ENCODE results near the gene TNRC18. TPM values are rescaled to one million over a fixed set of nuclear protein-coding genes. Genes with fewer than 3 reads are reported as not detected.

Gene TNRC18
- polyA plus RNA-seq, 3 donors: 0.64 to 49.9 (median 0.70) TPM

DNA sequence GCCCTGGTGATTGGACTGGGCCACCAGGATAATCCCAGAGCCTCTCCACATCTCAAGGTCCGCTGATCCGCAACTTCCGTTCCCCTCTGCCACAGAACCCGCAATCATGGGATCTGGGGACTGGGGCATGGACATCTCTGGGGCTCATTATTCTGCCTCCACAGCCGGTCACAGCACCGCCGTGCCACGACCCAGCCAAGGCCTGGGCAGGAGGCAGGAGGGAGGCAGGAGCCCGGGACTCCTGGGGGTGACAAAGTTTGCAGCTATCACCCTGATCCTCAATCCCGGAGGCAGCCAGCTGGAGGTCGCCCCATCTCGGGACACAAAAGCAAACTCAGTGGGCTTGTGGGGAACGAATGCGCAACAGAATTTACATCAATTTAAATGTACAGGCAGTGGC is 42.9 kb upstream of the TNRC18 start:
- Mint-ChIP-seq H3K4me3 (no peak overlapping the region), H3K4me1 (peaks cover 16% of the 10 kb centered on the region), H3K27ac (peak overlapping the region in 1 of 7 donors; percentile 63), H3K27me3 (ENCODE audit: low read depth in 3 of 3) (peaks cover 2 to 8% (median 2%) of the 10 kb centered on the region in 3 donors), H3K36me3 (no peaks in the 10 kb centered on the region), H3K9me3 (no peaks in the 10 kb centered on the region)
- no peak overlapping the region for H2AFZ ChIP-seq (ENCODE audit: insufficient read depth, low read depth, low read length, poor library complexity, severe bottlenecking)
- H3K4me3 ChIP-seq (replicated peaks in 1 of 3; ENCODE audit: low read depth in 2 of 3, low read length in 3 of 3): no peak overlapping the region
- peaks cover 8% of the 10 kb centered on the region in 2 donors for H3K4me1 ChIP-seq (ENCODE audit: control insufficient read depth in 1 of 2, insufficient read depth in 2 of 2, low read length in 2 of 2)
- H3K36me3 ChIP-seq (replicated peaks in 1 of 2; ENCODE audit: control insufficient read depth in 1 of 2, insufficient read depth in 2 of 2, low read length in 2 of 2): no peaks in the 10 kb centered on the region
- TF ChIP-seq, protein P1, sequence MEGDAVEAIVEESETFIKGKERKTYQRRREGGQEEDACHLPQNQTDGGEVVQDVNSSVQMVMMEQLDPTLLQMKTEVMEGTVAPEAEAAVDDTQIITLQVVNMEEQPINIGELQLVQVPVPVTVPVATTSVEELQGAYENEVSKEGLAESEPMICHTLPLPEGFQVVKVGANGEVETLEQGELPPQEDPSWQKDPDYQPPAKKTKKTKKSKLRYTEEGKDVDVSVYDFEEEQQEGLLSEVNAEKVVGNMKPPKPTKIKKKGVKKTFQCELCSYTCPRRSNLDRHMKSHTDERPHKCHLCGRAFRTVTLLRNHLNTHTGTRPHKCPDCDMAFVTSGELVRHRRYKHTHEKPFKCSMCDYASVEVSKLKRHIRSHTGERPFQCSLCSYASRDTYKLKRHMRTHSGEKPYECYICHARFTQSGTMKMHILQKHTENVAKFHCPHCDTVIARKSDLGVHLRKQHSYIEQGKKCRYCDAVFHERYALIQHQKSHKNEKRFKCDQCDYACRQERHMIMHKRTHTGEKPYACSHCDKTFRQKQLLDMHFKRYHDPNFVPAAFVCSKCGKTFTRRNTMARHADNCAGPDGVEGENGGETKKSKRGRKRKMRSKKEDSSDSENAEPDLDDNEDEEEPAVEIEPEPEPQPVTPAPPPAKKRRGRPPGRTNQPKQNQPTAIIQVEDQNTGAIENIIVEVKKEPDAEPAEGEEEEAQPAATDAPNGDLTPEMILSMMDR (IDR thresholded peaks at IDR 0.05): no peak
- intact Hi-C loops (cut with micrococcal nuclease): no loop called here
- H4K20me1 ChIP-seq (ENCODE audit: insufficient read depth, low read length): no peaks in the 10 kb centered on the region
- H3K27me3 ChIP-seq (ENCODE audit: control insufficient read depth in 2 of 2, insufficient read depth in 2 of 2, low read length in 2 of 2): no peaks in the 10 kb centered on the region
- no peaks in the 10 kb centered on the region for H3K9me3 ChIP-seq (replicated peaks in 1 of 2; ENCODE audit: control insufficient read depth in 1 of 2, insufficient read depth in 1 of 2, low read length in 2 of 2)
- 98% methylated on average over 13 of the region's 14 CpGs for WGBS (ENCODE audit: insufficient coverage)
- no peak for DNase-seq
- H3K79me2 ChIP-seq (ENCODE audit: insufficient read depth, low read length): no peaks in the 10 kb centered on the region
- H3K9ac ChIP-seq (ENCODE audit: insufficient read depth, low read length, poor library complexity, severe bottlenecking): no peak overlapping the region
- no peak overlapping the region for H3K4me2 ChIP-seq (replicated peaks; ENCODE audit: extremely low read depth, low read length, poor library complexity, severe bottlenecking)
- no peak overlapping the region for H3K27ac ChIP-seq (ENCODE audit: low read depth in 1 of 2, low read length in 2 of 2)

DNA sequence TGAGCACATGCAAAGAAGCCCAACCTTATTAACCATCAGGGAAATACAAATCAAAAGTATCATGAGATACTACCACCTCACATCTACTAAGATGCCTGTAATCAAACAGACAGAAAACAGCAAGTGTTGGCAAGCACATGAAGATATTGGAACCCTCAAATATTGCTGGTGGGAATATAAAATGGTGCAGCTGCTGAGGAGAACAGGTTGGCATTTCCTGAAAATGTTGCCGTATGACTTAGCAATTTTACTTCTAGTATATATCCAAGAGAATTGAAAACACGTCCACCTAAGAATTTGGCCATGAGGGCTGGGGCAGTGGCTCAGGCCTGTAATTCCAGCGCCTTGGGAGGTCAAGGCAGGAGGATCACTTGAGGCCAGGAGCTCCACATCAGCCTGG is 39.4 kb upstream of the TNRC18 start:
- Histone ChIP-seq H4K20me1 (ENCODE audit: insufficient read depth, low read length) (no peaks in the 10 kb centered on the region), H3K27me3 (ENCODE audit: control insufficient read depth in 2 of 2, insufficient read depth in 2 of 2, low read length in 2 of 2) (no peaks in the 10 kb centered on the region), H3K4me2 (replicated peaks; ENCODE audit: extremely low read depth, low read length, poor library complexity, severe bottlenecking) (no peak overlapping the region), H3K9ac (ENCODE audit: insufficient read depth, low read length, poor library complexity, severe bottlenecking) (no peak overlapping the region), H3K36me3 (replicated peaks in 1 of 2; ENCODE audit: control insufficient read depth in 1 of 2, insufficient read depth in 2 of 2, low read length in 2 of 2) (no peaks in the 10 kb centered on the region), H3K27ac (ENCODE audit: low read depth in 1 of 2, low read length in 2 of 2) (no peak overlapping the region), H3K4me1 (ENCODE audit: control insufficient read depth in 1 of 2, insufficient read depth in 2 of 2, low read length in 2 of 2) (peaks cover 11% of the 10 kb centered on the region in 2 donors), H3K79me2 (ENCODE audit: insufficient read depth, low read length) (no peaks in the 10 kb centered on the region), H3K4me3 (replicated peaks in 1 of 3; ENCODE audit: low read depth in 2 of 3, low read length in 3 of 3) (no peak overlapping the region), H3K9me3 (replicated peaks in 1 of 2; ENCODE audit: control insufficient read depth in 1 of 2, insufficient read depth in 1 of 2, low read length in 2 of 2) (no peaks in the 10 kb centered on the region), H2AFZ (ENCODE audit: insufficient read depth, low read depth, low read length, poor library complexity, severe bottlenecking) (no peak overlapping the region)
- TF ChIP-seq, protein P1 (IDR thresholded peaks at IDR 0.05): no peak
- peaks cover 23% of the 10 kb centered on the region for H3K4me1 Mint-ChIP-seq
- no peak for DNase-seq
- peaks cover 2 to 10% (median 8%) of the 10 kb centered on the region in 3 donors for H3K27me3 Mint-ChIP-seq (ENCODE audit: low read depth in 3 of 3)
- WGBS (ENCODE audit: insufficient coverage): no CpG with 5 or more reads among the region's 3 CpGs
- no peak overlapping the region for H3K4me3 Mint-ChIP-seq
- H3K9me3 Mint-ChIP-seq: no peaks in the 10 kb centered on the region
- peak overlapping the region in 1 of 7 donors; percentile 28 for H3K27ac Mint-ChIP-seq
- no peaks in the 10 kb centered on the region for H3K36me3 Mint-ChIP-seq
- intact Hi-C loops (cut with micrococcal nuclease): no loop called here

Measured in CD14-positive monocyte (primary cell).